ENCODE results near the gene PDXK.
A peak's percentile ranks its signal among the peaks of the same experiment; 100 is the strongest.

The PDXK gene

GRCh38 chr21:43726686-43727518, 8.0 kb downstream of the PDXK start:
- DNase-seq (ENCODE audit: low read depth), result no peak

- no peak for DNase-seq (ENCODE audit: low read depth)
These were observed 8.7 kb downstream of the PDXK start for GRCh38 chr21:43727519-43728153.

GRCh38 chr21:43728154-43728466, 9.2 kb downstream of the PDXK start:
- no peak for DNase-seq (ENCODE audit: low read depth)

GRCh38 chr21:43728467-43729390, 9.8 kb downstream of the PDXK start:
- peak; percentile 83 for DNase-seq (ENCODE audit: low read depth)

- DNase-seq (ENCODE audit: low read depth), result no peak
These were observed 12.5 kb downstream of the PDXK start for GRCh38 chr21:43731476-43731875.

- no peak for DNase-seq (ENCODE audit: low read depth)
These were observed 13.2 kb downstream of the PDXK start for GRCh38 chr21:43731891-43732711.

- DNase-seq (ENCODE audit: low read depth), result peak; percentile 41
These were observed 14.1 kb downstream of the PDXK start for GRCh38 chr21:43733060-43733459.

- peak; percentile 30 for DNase-seq (ENCODE audit: low read depth)
These were observed 14.7 kb downstream of the PDXK start for GRCh38 chr21:43733529-43734071.

GRCh38 chr21:43734131-43734927, 15.4 kb downstream of the PDXK start:
- no peak for DNase-seq (ENCODE audit: low read depth)

- DNase-seq (ENCODE audit: low read depth), result no peak
These were observed 15.9 kb downstream of the PDXK start for GRCh38 chr21:43734928-43735229.

GRCh38 chr21:43735236-43736091, 16.5 kb downstream of the PDXK start:
- DNase-seq (ENCODE audit: low read depth), result no peak

GRCh38 chr21:43736224-43736883, 17.4 kb downstream of the PDXK start:
- DNase-seq (ENCODE audit: low read depth), result no peak

- DNase-seq (ENCODE audit: low read depth), result no peak
These were observed 18.4 kb downstream of the PDXK start for GRCh38 chr21:43737158-43737950.

- no peak for DNase-seq (ENCODE audit: low read depth)
These were observed 20.9 kb downstream of the PDXK start for GRCh38 chr21:43739621-43740435.

- no peak for DNase-seq (ENCODE audit: low read depth)
These were observed 21.7 kb downstream of the PDXK start for GRCh38 chr21:43740497-43741156.

GRCh38 chr21:43741423-43742096, 22.6 kb downstream of the PDXK start:
- DNase-seq (ENCODE audit: low read depth), result no peak
